Neural progenitor cell (in vitro differentiated cells): ENCODE data around the gene NDUFV1.

Experiments used
- CTCF ChIP-seq: fragments of 200-600 bp; sonication (generic); IDR thresholded peaks from 2 replicates; pipeline ENCODE4 v1.5.1; 2017; ENCODE audit warnings: antibody characterized with exemption, mild to moderate bottlenecking
- EZH2 ChIP-seq: fragments of 200-600 bp; sonication (generic); IDR thresholded peaks from 2 replicates; pipeline ENCODE4 v1.6.1; 2017; ENCODE audit warnings: antibody characterized with exemption, mild to moderate bottlenecking, moderate library complexity

- TF ChIP-seq CTCF (no peak), EZH2 (no peak)
Measured at GRCh38 chr11:67604815-67605214, 1.9 kb upstream of the NDUFV1 start.
